MCF 10A (cell line): ENCODE results near the gene LDB3. TPM values are rescaled to one million over a fixed set of nuclear protein-coding genes. Genes with fewer than 3 reads are reported as not detected.
A peak's percentile ranks its signal among the peaks of the same experiment; 100 is the strongest.

Experiments
- Bru-seq: library from RNA; stranded (reverse); fragments of 400-500 nt; gene quantifications from one replicate; lab custom pipeline; 2021; lab: Mats Ljungman, UMichigan
- BruChase-seq, 2 experiments: library from RNA; stranded (reverse); fragments of 400-500 nt; gene quantifications; one replicate each; lab custom pipeline; 2021; lab: Mats Ljungman, UMichigan
- BruUV-seq: library from RNA; stranded (reverse); fragments of 400-500 nt; replicated peaks from 2 replicates; lab custom pipeline; 2021; lab: Mats Ljungman, UMichigan
- CTCF ChIA-PET: fragments of 300-600 bp; sonication (Branson Sonifier 250); formaldehyde crosslinking; extraction: SDS; loops from one replicate; lab custom pipeline; 2021; ENCODE audit warnings: antibody characterized with exemption, inconsistent platforms; lab: Yijun Ruan, JAX
- POLR2A ChIA-PET: fragments of 300-600, 350-650 bp; sonication (Branson Sonifier 250); formaldehyde crosslinking; extraction: SDS; loops from one replicate; lab custom pipeline; 2020; ENCODE audit warnings: antibody characterized with exemption, inconsistent platforms; lab: Yijun Ruan, JAX
- DNase-seq: peaks from one replicate; pipeline ENCODE4 v3.0.0-alpha.2; 2018; ENCODE audit not compliant: unreplicated experiment
- H3K27ac Mint-ChIP-seq: one replicate; pipeline ENCODE4 v1.8.0; 2022; ENCODE audit warnings: mild to moderate bottlenecking, low read depth, mixed read lengths; ENCODE audit not compliant: unreplicated experiment
- H3K27me3 Mint-ChIP-seq: one replicate; pipeline ENCODE4 v1.8.0; 2022; ENCODE audit warnings: mixed read lengths; ENCODE audit not compliant: insufficient read depth, unreplicated experiment
- H3K36me3 Mint-ChIP-seq: one replicate; pipeline ENCODE4 v1.8.0; 2022; ENCODE audit warnings: mild to moderate bottlenecking, moderate library complexity, mixed read lengths; ENCODE audit not compliant: insufficient read depth, unreplicated experiment
- H3K4me1 Mint-ChIP-seq: one replicate; pipeline ENCODE4 v1.8.0; 2022; ENCODE audit warnings: mixed read lengths; ENCODE audit not compliant: insufficient read depth, unreplicated experiment
- H3K4me3 Mint-ChIP-seq: one replicate; pipeline ENCODE4 v1.8.0; 2022; ENCODE audit warnings: mild to moderate bottlenecking, moderate library complexity, mixed read lengths; ENCODE audit not compliant: unreplicated experiment
- H3K9me3 Mint-ChIP-seq: one replicate; pipeline ENCODE4 v1.8.0; 2022; ENCODE audit warnings: mixed read lengths; ENCODE audit not compliant: unreplicated experiment
- CTCF ChIP-seq: fragments of 200-600 bp; IDR thresholded peaks from one replicate; pipeline ENCODE4 v1.8.0; 2022; ENCODE audit warnings: antibody characterized with exemption, mild to moderate bottlenecking; ENCODE audit not compliant: unreplicated experiment
- intact Hi-C: fragments of 100-400 bp; cut with micrococcal nuclease; formaldehyde crosslinking; loops from 2 replicates; pipeline ENCODE4 v1.14.1; 2022
- long read RNA-seq: library from polyadenylated mRNA; stranded (forward); transcript quantifications from one replicate; pipeline ENCODE4 v2.0.0, GENCODE V29; 2022
- total RNA-seq: library from RNA; stranded (reverse); gene quantifications from 2 replicates; pipeline ENCODE4 v1.2.3, GENCODE V29; 2022

The LDB3 gene, protein sequence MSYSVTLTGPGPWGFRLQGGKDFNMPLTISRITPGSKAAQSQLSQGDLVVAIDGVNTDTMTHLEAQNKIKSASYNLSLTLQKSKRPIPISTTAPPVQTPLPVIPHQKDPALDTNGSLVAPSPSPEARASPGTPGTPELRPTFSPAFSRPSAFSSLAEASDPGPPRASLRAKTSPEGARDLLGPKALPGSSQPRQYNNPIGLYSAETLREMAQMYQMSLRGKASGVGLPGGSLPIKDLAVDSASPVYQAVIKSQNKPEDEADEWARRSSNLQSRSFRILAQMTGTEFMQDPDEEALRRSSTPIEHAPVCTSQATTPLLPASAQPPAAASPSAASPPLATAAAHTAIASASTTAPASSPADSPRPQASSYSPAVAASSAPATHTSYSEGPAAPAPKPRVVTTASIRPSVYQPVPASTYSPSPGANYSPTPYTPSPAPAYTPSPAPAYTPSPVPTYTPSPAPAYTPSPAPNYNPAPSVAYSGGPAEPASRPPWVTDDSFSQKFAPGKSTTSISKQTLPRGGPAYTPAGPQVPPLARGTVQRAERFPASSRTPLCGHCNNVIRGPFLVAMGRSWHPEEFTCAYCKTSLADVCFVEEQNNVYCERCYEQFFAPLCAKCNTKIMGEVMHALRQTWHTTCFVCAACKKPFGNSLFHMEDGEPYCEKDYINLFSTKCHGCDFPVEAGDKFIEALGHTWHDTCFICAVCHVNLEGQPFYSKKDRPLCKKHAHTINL
- 0.23 and 0.29 TPM in 2 replicates for total RNA-seq
- Bru-seq, nascent RNA: percentile 18 among the genes with signal in this experiment
- percentile 23 among the genes with signal in this experiment for BruChase-seq, experiment 1, labeled RNA remaining after a 6-hour chase
- percentile 17 among the genes with signal in this experiment for BruChase-seq, experiment 2, labeled RNA remaining after a 2-hour chase
- long read RNA-seq: 0 reads

DNA sequence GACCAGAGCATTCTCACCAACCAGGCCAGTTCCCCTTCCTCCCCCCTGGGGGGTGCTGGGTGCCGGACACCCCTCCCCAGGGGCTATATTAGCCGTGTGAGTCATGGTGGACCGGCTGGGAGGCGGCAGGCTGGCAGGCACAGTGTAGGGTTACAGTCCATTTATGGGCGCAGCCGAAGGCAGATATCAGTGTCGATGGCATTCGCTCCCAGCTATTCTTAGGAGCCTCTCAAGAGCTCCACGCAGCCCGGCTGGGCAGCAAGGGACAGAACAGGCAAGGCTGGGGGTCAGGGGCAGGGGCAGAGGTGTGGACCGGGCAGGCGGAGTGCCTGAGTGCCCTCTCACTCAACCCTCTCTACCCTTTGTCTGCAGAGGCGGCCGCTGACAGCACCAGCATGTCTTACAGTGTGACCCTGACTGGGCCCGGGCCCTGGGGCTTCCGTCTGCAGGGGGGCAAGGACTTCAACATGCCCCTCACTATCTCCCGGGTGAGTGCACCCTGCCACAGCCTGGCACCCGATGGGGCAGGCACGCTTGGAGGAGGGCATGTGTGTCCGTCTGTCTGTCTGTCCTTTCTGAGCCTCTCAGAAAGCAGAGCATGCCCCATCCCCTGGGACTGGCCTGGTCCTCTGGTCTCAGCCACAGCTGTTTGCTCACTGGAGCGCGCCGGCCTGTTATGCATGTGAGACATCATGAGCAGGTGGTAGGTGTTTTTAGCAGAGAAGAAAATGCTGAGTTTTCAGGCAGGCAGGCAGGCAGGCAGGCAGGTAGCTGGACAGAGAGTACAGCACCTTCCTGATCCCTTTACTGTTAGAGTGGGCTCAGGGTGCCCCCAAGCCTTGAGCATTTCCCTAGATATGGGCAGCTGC lies at the start of gene LDB3:
LDB3 (plus strand) TSS at position 215 of the 869 bp plus-strand sequence; CDS start at position 396, 181 bp downstream.
- CTCF ChIA-PET: interaction anchor here (1.2 kb wide), 1 partner anchor 16 kb away, joined by 4 read pairs; no protein-coding TSS in a partner anchor
- no peak within 1 kb of the TSS for H3K4me3 Mint-ChIP-seq
- POLR2A ChIA-PET: interaction anchor here (0.7 kb wide), 1 partner anchor 189 kb away, joined by 3 read pairs; no protein-coding TSS in a partner anchor
- intact Hi-C loops: no loop called here
- no TSS peak for BruUV-seq
- no peak within 1 kb of the TSS for H3K27ac Mint-ChIP-seq
- DNase-seq: peak; percentile 34
- H3K9me3 Mint-ChIP-seq: no peaks in the 10 kb centered on the region
- H3K4me1 Mint-ChIP-seq: peaks cover 7% of the 10 kb centered on the region
- no peak for TF ChIP-seq CTCF
- no peaks in the 10 kb centered on the region for H3K36me3 Mint-ChIP-seq
- H3K27me3 Mint-ChIP-seq: no peaks in the 10 kb centered on the region

DNA sequence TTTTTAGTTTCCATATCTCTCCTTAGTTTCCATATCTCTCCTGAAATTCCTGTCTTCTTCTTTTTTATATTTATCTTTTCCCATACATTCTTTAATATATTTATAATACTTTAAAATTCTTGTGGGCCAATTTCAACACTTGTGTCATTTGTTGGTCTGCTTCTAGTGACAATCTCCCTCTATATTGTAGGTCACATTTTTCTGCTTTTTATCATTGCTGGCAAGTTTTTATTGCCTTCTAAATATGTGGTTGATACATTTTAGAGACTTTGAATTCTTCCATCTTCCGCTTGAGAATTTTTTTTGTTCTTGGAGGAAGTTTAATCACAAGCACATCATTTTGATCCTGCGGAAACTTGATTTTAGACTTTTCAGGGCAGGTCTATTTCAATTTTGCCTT lies 40.0 kb upstream of the LDB3 start:
- H3K27ac Mint-ChIP-seq: no peak overlapping the region

DNA sequence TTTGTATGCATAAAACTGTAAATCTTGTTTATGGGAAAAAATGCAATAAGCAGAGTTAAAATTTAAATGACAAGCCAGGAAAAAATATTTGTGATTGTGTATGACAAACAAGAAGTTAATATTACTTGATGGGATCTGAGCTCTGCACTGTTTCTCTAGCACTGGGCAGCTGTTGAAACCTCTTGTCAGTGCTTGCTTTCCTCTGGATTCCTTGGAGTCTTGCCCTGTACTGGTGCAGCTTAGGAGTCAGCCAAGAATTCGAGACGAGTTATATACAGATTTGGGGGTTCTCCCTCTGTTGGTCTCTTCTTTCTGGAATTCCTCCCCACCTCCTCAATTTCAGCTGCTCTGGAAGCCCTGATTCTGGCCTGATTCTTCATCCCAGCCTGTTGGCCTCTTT lies 38.2 kb upstream of the LDB3 start:
- no peaks in the 10 kb centered on the region for H3K27me3 Mint-ChIP-seq
- intact Hi-C loops: no loop called here
- POLR2A ChIA-PET: interaction anchor here (0.7 to 0.9 kb wide), 2 partner anchors 16 to 18 kb away, joined by 3 read pairs; no protein-coding TSS in a partner anchor
- H3K36me3 Mint-ChIP-seq: peaks cover 4% of the 10 kb centered on the region
- no TSS peak for BruUV-seq
- H3K4me3 Mint-ChIP-seq: no peak overlapping the region
- H3K9me3 Mint-ChIP-seq: no peaks in the 10 kb centered on the region
- no peak for TF ChIP-seq CTCF
- H3K27ac Mint-ChIP-seq: no peak overlapping the region
- no peak for DNase-seq
- no peaks in the 10 kb centered on the region for H3K4me1 Mint-ChIP-seq
- CTCF ChIA-PET: interaction anchor here (1.1 to 1.4 kb wide), 2 partner anchors 8 to 12 kb away, joined by 3 to 5 read pairs; no protein-coding TSS in a partner anchor

More for the DNA sequence above, 40.0 kb upstream of the LDB3 start:
- no peaks in the 10 kb centered on the region for H3K27me3 Mint-ChIP-seq
- ChIA-PET POLR2A (no interaction called here), CTCF (interaction anchor here (0.7 kb wide), 1 partner anchor 17 kb away, joined by 3 read pairs; no protein-coding TSS in a partner anchor)
- no peaks in the 10 kb centered on the region for H3K9me3 Mint-ChIP-seq
- no peak for TF ChIP-seq CTCF
- no peak for DNase-seq
- BruUV-seq: no TSS peak
- no peak overlapping the region for H3K4me3 Mint-ChIP-seq
- intact Hi-C loops: no loop called here
- H3K4me1 Mint-ChIP-seq: no peaks in the 10 kb centered on the region
- H3K36me3 Mint-ChIP-seq: no peaks in the 10 kb centered on the region
